GM18507 (cell line): ENCODE results near the gene HOXB9.

Experiments
- DNase-seq: peaks from one replicate; pipeline ENCODE4 v3.0.0; 2011; ENCODE audit warnings: low read depth; ENCODE audit not compliant: insufficient read length; ENCODE audit errors: extremely low spot score
- FAIRE-seq: peaks from 2 replicates; lab custom pipeline; 2011; peaks lifted over from hg19 to GRCh38; lab: Jason Lieb, UNC

HOXB9 gene

GRCh38 chr17:48627118-48627597, 1.0 kb upstream of the HOXB9 start:
- FAIRE-seq (no peak), DNase-seq (no peak)

- FAIRE-seq = peak; percentile 15
Observed at GRCh38 chr17:48625495-48626244, 488 bp downstream of the HOXB9 start.

DNA sequence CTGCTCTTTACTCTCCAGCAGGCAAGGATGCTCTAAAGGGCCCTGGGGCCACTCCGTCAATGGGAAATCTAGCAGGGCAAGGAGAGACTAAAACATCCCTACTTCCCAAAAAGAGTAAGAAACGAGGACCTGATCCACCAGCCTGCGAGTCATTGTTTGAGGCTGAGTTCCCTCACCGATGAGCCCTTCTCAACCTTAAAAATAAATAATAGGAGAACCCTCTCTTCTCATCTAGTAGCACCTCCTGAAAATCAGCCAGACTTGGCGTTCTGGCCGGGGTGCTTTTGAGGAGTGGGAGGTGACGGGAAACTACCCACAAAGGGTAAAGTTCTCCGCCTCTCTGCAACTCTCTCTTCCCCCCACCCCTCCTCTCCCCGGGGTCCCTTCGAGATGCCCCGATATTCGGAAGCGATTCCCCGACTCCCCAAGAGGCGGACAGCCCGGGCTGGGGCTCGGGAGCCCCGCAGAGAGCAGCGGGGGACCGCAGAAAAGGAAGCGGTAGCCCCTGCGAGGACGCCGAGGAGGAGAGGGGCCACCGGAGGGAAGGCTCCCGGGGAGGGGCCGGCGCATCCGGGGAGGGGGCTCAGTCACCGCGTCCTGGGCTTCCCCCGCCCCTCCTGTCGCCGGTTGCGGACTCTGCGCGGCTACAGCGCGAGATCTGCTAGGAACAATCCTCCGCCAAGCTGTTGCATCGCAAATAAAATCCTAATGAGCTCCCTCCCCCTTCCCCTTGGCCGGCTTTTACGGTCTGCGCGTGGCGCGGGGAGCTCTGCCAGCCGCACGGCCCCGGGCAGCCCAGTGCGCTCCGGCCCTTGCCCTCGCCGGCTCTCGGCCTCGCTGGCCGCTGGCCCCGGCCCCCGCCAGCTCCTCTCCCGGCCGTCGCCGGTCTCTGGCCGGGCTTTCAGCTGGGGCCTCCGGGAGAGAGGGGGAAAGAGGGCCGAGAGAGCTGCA, 1.3 kb downstream of the HOXB9 start:
- FAIRE-seq (no peak), DNase-seq (no peak)

More at GRCh38 chr17:48625495-48626244, 488 bp downstream of the HOXB9 start:
- no peak for DNase-seq

- DNase-seq (no peak), FAIRE-seq (no peak)
Observed at GRCh38 chr17:48624118-48624517, 2.0 kb downstream of the HOXB9 start.

- DNase-seq (no peak), FAIRE-seq (no peak)
Observed at GRCh38 chr17:48623583-48623982, 2.6 kb downstream of the HOXB9 start.

DNA sequence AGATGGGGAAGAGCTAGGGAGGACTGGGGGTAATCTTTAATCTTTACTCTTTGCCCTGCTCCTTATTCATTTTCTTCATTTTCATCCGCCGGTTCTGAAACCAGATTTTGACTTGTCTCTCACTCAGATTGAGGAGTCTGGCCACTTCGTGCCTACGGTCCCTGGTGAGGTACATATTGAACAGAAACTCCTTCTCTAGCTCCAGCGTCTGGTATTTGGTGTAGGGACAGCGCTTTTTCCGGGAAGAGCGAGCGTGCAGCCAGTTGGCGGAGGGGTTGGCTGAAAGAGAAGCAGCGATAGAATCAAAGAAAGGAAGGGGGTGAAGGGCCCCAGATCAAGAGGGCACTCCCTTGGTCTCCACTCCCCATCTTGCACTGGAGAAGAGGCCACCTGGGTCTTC, 3.3 kb downstream of the HOXB9 start:
- FAIRE-seq (no peak), DNase-seq (no peak)

DNA sequence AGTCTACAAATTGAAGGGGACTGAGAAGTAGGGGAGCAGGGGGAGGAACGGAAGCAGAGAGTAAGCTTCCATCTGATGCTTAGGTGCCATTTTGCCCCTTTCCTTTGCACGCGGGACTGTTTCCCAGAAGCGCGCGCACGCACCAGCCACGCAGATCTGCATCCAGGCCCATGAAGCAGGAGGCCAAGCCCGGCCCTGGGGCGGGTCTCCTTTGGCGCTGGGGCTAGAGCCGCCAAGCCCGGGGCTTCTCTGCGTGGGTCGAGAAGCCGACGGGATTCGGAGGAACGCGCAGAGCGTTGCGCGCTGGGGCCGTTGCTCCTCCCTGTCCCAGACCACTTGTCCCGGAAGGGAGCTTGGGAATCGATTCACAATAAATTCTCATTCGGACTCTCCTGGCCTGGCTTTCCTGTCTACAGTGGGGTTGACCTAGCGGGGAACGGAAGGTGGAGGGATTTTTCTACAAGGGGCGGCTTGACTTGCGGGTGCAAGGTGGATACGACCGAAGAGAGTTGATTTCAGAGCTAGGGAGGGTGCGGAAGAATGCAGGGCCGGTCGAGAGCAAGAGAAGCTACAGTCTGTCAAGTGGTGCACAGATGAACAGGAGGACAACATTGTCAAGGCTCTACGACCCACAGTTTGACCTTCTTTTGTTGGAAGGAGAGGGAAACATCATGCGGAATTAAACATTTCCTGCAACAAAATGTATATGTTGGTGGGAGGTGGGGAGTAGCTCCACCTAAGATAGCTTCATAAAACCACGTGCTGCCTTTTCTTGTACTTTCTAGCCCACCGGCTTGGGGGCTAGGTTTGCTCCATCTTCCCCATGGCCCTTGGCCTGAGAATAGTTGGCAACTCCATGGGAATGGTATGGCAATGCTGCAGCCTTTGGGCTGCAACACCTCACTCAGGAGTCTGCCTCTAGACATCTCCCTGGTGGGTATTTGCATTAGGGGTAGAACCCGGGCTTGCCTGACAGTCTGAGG, 4.5 kb downstream of the HOXB9 start:
- DNase-seq (no peak), FAIRE-seq (no peak)

DNA sequence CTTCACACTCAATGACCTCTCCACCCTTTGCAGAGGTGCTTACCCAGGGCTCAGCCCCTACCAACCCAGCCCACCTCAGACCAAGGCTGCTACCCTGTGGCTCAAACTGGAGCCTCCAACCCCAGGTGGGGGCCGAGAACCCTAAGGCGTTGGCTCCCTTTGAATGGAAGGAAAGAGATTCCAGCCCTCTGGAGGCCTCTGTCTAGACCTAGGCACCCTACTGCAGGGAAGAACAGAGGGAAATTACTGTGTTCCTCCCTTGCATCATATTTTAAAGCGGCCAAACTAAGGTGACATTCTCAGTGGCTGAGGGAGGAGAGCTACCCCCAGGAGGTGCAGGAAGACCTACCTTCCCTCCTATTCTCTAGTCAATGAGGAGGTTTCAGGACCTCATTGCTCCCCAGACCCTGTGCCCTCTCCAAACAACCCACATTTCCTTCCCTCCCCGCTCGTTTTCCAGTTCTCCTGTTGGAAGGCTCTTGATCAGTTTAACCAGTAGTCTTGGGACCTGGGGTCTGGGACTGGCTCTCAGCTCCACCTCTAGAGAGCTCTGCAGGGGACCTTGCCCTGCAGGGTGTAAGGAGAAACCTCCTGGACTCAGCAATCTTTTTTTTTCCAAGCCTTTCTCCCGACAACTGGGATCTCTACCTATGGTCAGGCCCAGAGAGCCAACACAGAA, 5.6 kb downstream of the HOXB9 start:
- FAIRE-seq = no peak

DNA sequence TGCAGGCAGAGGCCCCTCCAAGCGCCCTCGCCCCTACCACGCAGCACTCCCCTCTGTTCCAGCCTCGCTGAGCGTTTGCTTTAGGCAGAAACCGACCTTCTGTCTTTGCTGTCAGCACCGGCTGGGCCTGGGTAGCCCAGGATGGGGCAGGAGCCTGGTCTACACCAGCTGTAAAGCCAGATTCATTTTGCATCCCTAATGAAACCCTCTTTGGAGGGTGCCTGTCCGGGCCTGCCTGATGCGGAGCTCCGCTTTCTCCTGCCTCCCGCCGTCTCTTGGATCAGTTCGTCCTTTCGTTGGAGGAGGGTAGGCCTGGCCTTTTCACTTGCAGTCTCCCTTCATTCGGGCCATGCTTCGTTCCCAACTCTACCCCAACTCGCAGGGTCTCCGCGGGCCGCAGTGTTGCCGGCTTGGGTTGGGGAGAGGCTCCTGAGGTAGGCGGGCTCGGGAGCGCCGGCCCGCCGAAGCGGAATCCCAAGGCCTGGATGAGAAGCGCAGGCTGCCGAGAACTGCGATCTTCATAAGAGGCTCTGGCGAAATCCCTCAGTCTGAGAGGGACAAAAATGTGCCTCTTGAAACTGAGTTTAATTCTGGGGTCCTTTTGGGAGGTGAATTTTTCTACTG, 6.2 kb downstream of the HOXB9 start:
- DNase-seq (no peak), FAIRE-seq (no peak)

More for the DNA sequence above, 5.6 kb downstream of the HOXB9 start:
- no peak for DNase-seq

GRCh38 chr17:48618256-48618896, 7.8 kb downstream of the HOXB9 start:
- DNase-seq (peak; percentile 91), FAIRE-seq (peak; percentile 81)

- no peak for FAIRE-seq
- no peak for DNase-seq
Observed at GRCh38 chr17:48617471-48618255, 8.5 kb downstream of the HOXB9 start.

- DNase-seq (no peak), FAIRE-seq (no peak)
Observed at GRCh38 chr17:48616717-48617470, 9.3 kb downstream of the HOXB9 start.

GRCh38 chr17:48615963-48616716, 10.0 kb downstream of the HOXB9 start:
- FAIRE-seq = no peak
- DNase-seq = no peak

- no peak for FAIRE-seq
Observed at GRCh38 chr17:48615047-48615962, 10.9 kb downstream of the HOXB9 start, which contains the start of gene HOXB8. Gene HOXB8 (minus strand): TSS chr17:48615292. CDS start chr17:48614704, 588 bp downstream.

More at GRCh38 chr17:48615047-48615962, 10.9 kb downstream of the HOXB9 start, which contains the start of gene HOXB8:
- DNase-seq = no peak
